GM10847 (cell line): ENCODE data around the gene PTPRG.

Source experiments
- POLR2A ChIP-seq: IDR thresholded peaks from 2 replicates; pipeline ENCODE4 v1.6.1; 2011; ENCODE audit not compliant: insufficient read length; ENCODE audit errors: extremely low read depth

The PTPRG gene

DNA sequence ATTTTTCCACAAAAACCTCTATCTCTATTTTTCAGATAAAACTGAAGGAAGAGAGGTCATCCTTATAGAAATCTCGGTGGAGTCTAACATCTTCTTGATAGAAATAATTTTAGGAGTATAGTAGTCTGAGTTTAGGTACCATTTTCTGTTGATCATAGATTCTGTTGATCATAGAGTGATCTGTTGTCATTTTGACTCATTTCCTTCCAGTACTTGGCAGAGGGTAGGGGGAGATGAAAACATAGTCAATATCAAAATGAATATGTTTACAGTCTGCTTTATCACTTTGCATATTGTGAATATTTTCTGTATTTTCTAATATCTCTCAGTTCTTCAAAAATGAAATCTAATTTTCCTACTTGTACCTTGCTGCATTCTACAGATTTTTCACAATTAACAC lies 458.5 kb downstream of the PTPRG start:
- no peak for TF ChIP-seq POLR2A

DNA sequence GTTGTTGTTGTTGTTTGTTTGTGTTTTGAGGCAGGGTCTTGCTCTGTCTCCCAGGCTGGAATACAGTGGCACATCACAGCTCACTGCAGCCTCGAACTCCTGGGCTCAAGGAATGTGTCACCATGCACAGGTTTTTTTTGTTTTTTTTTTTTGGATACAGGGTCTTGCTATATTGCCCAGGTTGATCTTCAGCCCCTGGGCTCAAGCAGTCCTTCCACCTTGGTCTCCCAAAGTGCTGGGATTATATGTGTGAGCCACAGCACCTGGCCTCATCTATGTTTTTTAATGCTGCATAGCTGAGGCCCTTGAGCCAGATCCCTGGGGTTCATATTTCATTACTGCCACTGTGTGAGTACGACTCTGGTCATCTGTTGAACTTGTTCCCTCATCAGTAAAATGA lies 459.3 kb downstream of the PTPRG start:
- TF ChIP-seq POLR2A = no peak

DNA sequence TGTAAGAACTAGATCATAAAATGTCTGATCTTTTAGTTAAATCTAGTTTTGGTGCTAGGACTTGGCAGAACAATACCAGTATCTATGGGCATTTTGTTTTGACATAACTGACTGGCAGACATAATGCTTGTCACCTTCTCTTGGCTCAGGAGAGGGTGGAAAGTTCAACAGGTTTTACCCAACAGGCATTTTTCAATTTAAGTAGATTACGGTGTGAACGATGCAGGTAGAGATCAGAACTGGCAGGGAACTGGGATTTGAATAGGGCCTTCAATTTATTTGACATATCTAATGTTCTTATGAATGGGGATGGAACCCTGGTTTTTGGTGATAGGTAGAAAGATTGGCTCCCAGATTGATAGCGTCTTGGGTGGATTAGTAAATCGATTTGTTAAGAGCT lies 460.9 kb downstream of the PTPRG start:
- TF ChIP-seq POLR2A = no peak

DNA sequence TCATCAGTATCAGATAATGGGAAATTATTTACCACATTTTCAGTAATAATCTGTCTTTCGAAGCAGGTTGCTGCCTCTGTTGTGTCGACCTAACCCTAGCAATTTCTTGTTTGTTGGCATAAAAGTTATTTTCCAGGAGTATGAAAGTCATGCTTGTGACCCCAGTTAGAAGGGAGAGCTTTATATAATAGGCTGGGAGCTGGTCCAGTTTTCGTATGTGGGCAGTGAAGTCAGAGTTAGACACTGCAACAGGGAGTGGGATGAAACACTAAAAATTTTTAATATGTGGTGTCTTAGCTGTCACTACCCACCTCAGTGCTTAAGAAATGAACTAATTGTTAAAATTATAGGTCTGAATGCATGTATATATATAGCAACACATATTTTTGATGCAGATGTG lies 463.5 kb downstream of the PTPRG start:
- no peak for TF ChIP-seq POLR2A

DNA sequence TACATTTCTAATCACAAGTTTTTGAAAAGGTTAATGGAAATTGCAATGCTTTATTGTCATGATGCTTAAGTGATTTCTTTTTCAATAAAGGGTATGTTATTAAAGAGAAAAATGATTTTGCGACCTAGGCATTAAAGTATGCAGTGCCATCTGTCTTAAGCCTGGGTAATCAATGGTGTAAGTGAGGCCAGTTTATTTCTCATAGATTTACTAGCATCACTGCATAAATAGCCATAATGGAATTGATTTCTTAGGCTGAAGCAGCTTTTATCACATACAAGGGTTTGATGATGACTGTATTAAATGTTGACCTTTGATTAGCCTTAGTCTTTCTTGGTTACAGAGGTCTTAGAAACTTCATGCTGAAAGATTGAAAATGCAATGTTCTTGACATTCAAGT lies 464.5 kb downstream of the PTPRG start:
- TF ChIP-seq POLR2A = no peak

DNA sequence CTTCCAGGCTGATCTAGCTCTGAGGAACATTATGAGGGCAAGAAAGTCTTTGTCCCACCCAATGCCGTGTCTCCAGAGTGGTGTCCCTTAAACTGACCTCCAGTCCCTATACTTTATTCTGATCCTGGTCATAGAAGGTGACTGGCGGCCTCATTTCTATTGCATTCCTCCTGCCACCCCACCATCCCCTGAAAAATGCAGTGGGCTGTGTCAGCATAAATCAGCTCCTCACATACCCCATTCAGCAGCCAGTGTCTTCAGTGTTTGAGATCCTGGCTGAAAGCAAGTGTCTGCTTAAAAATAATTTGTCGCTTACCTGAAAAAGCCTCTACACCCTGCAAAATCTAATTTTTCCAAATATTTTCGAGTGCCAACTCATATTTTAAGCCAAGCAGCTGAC lies 465.9 kb downstream of the PTPRG start:
- TF ChIP-seq POLR2A = no peak

DNA sequence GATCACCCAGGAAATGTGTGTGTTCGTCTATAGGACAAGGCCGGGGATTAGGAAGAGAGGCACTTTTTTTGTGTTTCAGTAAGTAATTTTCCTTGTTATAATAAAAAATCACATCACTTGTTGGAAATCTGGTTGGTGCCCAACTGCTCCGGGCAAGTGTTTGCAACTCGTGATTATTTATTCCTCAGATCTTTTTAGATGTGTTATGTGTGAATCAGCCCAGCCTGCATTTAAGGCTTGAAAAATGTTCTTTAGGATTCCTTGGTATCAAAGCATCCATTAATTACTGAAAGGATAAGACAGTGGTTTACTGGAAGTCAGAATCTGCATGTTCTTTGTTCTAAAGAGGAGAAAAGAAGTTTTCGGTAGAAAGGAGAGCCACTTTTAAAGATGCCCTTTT lies 466.4 kb downstream of the PTPRG start:
- TF ChIP-seq POLR2A = no peak

DNA sequence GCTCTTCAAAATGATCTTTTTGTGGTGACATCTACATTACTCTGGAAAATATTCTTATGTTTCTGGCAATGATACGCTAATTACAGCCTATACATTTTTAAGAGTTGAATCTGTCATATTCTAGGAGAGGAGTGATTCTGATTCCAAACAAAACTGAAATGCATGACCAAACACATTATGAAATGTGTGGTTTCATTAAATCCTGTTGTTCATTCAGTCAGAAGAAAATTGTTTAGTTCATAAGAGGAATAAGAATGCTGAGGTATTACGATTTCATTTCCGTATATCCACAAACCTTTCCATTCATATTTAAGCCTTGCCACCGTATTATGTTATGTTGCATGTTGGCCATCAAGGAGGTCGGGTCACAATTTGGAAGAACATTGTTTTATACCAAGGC lies 466.9 kb downstream of the PTPRG start:
- TF ChIP-seq POLR2A = no peak

DNA sequence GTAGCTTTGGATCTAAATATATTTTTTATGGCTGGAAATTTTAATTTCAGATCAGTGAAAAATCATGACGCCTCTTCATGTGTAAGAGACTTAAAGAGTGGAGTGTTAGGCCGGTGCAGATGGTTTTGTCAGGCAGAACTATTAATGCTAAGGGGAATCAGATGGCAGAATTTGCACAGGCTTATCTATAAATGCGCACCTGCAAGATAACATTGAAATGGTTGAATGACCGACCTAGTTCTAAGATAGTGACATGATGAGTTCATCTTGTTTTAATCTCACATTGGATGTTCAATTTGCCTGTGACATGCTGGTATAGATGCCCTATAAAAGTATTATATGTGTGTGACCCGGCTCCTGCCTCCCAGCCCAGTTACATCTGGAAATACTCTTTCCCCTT lies 471.4 kb downstream of the PTPRG start:
- no peak for TF ChIP-seq POLR2A

DNA sequence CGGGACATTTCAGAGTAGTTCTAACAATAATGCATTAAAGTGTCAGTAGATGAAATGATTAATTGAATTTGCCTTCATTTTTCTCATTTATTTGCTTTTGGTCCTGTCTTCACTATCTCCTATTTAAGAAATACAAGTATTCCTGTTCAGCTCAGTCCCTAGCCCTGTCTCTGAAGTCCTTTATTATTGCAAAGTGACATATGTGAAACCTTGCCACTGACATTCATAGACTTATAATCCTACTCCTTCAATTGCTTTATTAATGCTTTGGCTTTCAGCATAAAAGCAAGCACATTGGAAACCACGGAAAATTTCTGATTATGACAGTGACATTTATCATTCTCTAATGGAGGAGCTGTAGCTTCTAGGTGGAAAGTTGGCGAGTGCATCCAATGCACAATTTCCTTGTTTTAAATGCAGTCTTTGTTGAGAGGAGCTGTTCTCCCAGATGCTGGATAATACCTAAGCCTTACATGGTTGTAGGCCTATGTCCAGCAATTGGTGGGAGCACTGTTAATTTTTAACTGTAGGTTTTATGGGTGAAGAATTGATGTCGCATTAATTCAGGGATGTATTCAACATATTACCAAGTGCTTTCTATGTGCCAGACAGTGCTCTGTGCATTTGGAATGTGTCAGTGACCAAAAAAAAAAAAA lies 474.2 kb downstream of the PTPRG start:
- TF ChIP-seq POLR2A = no peak

DNA sequence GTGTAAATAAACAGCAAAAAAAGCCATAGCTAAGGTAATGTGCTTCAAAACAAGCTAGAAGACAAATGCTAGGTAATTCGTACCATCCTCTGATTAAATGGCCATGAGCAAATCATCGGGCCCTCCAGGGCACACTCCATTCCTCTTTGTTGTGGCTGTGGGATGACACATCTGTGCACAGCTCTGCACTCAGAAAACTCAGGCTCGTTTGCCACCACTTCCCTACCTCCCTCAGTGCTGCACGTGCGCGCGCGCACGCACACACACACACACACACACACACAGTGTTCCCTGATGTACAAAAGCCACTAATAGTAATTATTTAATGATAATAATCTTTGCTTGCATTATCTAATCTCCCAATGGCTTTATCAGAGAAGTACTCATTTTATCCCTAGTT lies 475.4 kb downstream of the PTPRG start:
- no peak for TF ChIP-seq POLR2A

DNA sequence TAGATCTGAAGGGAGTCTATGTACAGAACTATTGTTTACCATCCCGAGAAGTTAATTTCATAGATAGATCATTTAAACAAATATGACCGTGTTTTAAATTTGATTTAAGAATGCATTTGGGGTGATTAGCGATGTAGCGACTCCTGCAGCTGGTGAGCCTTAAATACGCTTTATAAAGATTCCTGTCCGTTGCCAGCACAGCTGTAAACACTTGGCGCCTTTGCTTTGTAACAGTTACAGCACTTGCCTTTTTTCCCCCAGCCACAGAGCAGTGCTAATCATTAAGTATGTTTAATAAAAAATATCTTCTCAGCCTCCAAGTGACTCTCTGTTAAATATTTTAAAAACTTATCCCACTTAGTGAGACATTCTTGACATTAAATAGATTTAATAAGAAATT lies 478.2 kb downstream of the PTPRG start:
- no peak for TF ChIP-seq POLR2A

DNA sequence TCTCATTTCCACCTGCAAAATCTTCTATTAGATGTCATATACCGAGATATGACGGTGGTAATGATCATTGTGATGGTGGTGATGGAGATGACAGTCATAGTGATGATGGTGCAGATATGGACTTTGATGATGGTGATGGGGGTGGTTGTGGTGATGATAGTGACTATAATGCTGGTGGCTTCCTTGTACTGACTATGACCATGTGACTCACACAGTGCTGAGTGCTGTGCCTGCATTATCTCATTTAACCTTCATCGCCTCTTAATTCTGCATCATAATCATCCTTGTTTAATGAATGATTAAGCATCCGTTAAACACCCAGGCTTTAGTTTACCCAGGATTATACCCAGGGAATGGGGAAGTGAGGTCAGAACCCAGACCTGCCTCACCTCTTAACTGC lies 480.3 kb downstream of the PTPRG start:
- TF ChIP-seq POLR2A = no peak

DNA sequence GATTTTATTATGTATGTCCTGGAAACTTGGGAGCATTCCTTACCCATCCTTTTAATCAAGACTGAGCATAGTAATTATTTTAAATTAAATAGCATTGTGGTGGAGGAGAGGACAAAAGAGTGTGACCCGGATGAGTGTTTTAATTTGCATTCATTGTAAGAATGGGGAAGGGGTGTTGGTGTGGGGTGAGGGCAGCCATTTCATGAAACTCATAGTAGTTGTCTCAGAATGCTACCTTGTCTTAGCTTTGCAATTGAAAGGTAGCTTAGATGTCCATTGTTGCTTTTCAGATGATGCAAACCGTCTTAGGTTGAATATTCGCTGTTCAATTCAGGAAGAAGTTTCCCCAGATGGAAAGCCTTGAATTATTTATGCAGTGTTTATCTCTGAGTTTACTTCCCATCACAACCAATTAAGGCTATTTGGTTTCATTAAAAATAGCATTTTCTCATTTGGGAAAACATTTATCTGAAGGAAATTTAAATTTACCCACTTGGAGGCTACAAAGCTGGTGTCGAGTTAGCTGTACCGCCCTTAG lies 483.6 kb downstream of the PTPRG start:
- no peak for TF ChIP-seq POLR2A

DNA sequence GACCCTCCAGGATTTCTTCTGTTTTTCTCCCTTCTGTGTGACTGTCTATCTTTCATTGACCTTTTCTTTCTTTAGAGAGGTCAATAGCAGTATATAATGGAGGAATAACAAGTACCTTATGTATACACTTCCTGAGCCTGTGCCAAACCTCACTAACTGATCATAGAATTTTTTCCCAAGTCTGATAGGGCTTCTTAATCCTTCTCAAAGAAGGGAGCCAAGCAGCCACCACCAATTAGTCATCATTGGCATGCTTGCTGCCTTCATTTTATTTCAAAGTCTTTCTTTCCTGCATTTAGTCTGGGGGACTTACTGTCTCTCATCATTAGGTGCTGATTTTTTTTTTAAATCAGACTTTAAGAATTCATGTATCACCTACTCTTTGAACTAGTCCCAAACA lies 485.0 kb downstream of the PTPRG start:
- no peak for TF ChIP-seq POLR2A

DNA sequence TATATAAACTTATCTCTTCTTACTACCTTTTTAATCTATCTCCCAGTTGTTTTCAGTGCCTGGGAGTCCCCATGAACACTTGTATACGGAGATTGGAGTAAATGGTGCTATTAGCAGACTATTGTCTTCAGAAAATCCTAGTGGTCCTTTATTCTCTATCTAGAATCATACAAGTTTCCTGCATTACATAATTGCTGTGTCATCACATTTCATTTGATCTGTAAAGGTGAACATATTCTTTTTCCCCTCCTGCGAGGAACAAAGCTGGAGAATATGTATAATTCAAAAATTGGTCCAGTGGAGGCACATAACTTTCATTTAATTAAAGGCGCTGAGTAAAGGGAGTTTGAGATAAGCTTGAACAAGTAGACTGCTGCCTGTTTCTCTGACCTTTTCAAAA lies 487.2 kb downstream of the PTPRG start:
- TF ChIP-seq POLR2A = no peak

DNA sequence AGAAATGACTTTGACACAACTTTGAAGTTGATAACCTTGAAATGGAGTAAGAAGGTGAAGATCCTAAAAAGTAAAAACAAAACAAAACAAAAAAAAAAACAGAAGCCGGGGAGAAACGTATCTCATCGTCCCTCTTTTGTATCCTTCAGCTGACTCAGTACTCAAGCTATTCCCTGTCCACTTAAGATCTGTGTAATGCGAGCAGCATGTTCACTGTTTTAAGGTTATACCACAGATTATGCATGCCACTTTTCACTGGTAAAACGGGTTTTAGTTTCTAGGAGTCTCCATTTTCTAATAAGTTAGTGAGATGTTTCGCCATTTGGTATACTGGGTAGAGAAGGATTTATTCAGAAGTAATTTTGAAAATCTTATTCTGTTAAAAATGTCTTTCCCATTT lies 487.7 kb downstream of the PTPRG start:
- TF ChIP-seq POLR2A = no peak

DNA sequence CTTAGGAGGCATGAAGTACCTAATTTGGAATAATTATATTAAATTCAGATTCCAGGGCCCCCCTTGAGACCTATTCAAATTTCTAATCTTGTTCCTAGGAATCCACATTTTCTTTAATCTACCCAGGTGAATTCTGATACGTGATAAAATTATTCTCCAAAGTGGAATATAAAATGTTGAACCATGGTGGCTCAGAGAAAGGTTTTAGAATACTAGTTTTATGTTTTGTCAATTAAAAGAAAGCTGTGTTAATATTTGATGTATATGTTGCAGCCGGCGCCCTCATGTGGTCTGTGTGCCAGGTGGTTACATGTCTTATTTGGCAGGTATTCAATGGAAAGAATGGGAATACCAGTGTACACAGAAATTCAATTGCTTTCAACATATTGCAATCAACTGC lies 490.1 kb downstream of the PTPRG start:
- TF ChIP-seq POLR2A = no peak

DNA sequence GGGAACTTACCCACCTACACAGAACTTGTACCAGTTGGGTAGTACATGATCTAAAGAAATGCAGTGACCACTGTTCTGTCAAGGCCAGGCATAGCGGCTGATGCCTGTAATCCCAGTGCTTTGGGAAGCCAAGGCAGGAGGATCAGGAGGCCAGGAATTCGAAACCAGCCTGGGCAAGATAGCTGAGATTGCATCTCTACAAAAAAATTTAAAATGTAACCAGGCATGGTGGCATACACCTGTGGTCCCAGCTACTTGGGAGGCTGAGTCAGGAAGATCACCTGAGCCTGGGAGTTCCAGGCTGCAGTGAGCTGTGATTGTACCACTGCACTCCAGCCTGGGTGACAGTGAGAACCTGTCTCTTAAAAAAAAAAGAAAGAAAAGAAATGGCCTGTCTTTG lies 491.0 kb downstream of the PTPRG start:
- TF ChIP-seq POLR2A = no peak
